K562 (cell line): ENCODE data around the gene ANKRD61. TPM values are rescaled to one million over a fixed set of nuclear protein-coding genes. Genes with fewer than 3 reads are reported as not detected.

Experiments used
- BACH1 ChIP-seq: fragments of 200-800 bp; sonication (Bioruptor generic); IDR thresholded peaks from 2 replicates; pipeline ENCODE4 v1.6.1; 2016; ENCODE audit warnings: missing genetic modification characterization, missing compliant biosample characterization
- CBFA2T3 ChIP-seq: fragments of 450-650 bp; IDR thresholded peaks from 2 replicates; pipeline ENCODE4 v1.6.1; 2017
- DPF2 ChIP-seq: fragments of 450-650 bp; IDR thresholded peaks from 2 replicates; pipeline ENCODE4 v1.6.1; 2016
- ESRRB ChIP-seq: fragments of 250-450 bp; sonication (Bioruptor Pico); IDR thresholded peaks from 2 replicates; pipeline ENCODE4 v1.5.0; 2020; ENCODE audit warnings: mild to moderate bottlenecking, moderate library complexity, borderline replicate concordance
- HMG20A ChIP-seq: fragments of 450-650 bp; formaldehyde crosslinking; conservative IDR thresholded peaks from 2 replicates; pipeline ENCODE4 v1.4.0; 2020; ENCODE audit warnings: mild to moderate bottlenecking, mixed read lengths
- HNRNPLL ChIP-seq: fragments of 200-400 bp; formaldehyde crosslinking; IDR thresholded peaks from 2 replicates; pipeline ENCODE4 v1.6.1; 2017; ENCODE audit warnings: low read length, low read depth, mild to moderate bottlenecking; ENCODE audit not compliant: poor library complexity, severe bottlenecking
- MAFF ChIP-seq: IDR thresholded peaks from 2 replicates; pipeline ENCODE4 v1.6.1; 2012; ENCODE audit warnings: low read length, improper control_type of control experiment
- MBD2 ChIP-seq: sonication (generic); IDR thresholded peaks from 2 replicates; pipeline ENCODE4 v1.6.1; 2016; ENCODE audit warnings: low read depth, borderline replicate concordance
- MYBL2 ChIP-seq, 2 experiments: fragments of 450-650 bp in 1 of 2; sonication (generic) in 1 of 2; formaldehyde crosslinking in 1 of 2; IDR thresholded peaks; 2 replicates each; pipeline versions ENCODE4 v1.6.1 to v1.8.1; 2017 to 2022; ENCODE audit warnings: borderline replicate concordance in 1 of 2, inconsistent platforms in 1 of 2, low read depth in 1 of 2, mild to moderate bottlenecking in 1 of 2, missing genetic modification reagents in 1 of 2, moderate library complexity in 1 of 2
- NCOA1 ChIP-seq: fragments of 450-650 bp; IDR thresholded peaks from 2 replicates; pipeline ENCODE4 v1.6.1; 2016; ENCODE audit warnings: low read depth
- NCOA2 ChIP-seq, 2 experiments: fragments of 450-650 bp; IDR thresholded peaks; 2 replicates each; pipeline ENCODE4 v1.6.1; 2018; ENCODE audit warnings: mild to moderate bottlenecking in 2 of 2, moderate library complexity in 1 of 2; ENCODE audit not compliant: partially characterized antibody in 2 of 2
- NFE2 ChIP-seq: IDR thresholded peaks from 2 replicates; pipeline ENCODE4 v1.6.1; 2014; ENCODE audit warnings: antibody characterized with exemption, low read depth
- SMAD2 ChIP-seq: fragments of 150-350 bp; IDR thresholded peaks from 2 replicates; pipeline ENCODE4 v1.6.1; 2014; ENCODE audit warnings: low read depth, mild to moderate bottlenecking, low read length
- SNIP1 ChIP-seq: fragments of 450-650 bp; IDR thresholded peaks from 2 replicates; pipeline ENCODE4 v1.7.1; 2017; ENCODE audit warnings: low read depth, mild to moderate bottlenecking
- ZEB2 ChIP-seq: fragments of 450-650 bp; IDR thresholded peaks from 2 replicates; pipeline ENCODE4 v1.6.1; 2016
- ZNF282 ChIP-seq: sonication (generic); formaldehyde crosslinking; IDR thresholded peaks from 2 replicates; pipeline ENCODE4 v1.8.1; 2023; ENCODE audit warnings: missing genetic modification reagents
- ZNF408 ChIP-seq: fragments of 250-450 bp; sonication (Bioruptor Pico); IDR thresholded peaks from 2 replicates; pipeline ENCODE4 v1.4.0; 2020; ENCODE audit warnings: low read depth, mild to moderate bottlenecking, moderate library complexity
- ZNF584 ChIP-seq: fragments of 200-800 bp; sonication (Bioruptor generic); IDR thresholded peaks from 2 replicates; pipeline ENCODE4 v1.6.1; 2016; ENCODE audit warnings: low read depth, mild to moderate bottlenecking, missing genetic modification characterization, missing compliant biosample characterization
- ZNF592 ChIP-seq: fragments of 450-650 bp; IDR thresholded peaks from 2 replicates; pipeline ENCODE4 v1.6.1; 2017; ENCODE audit warnings: antibody characterized with exemption, mild to moderate bottlenecking
- ZNF639 ChIP-seq, 2 experiments: fragments of 200-800 bp in 1 of 2; sonication (Bioruptor generic) in 1 of 2; sonication (generic) in 1 of 2; formaldehyde crosslinking in 1 of 2; IDR thresholded peaks in 1 of 2; conservative IDR thresholded peaks in 1 of 2; 2 replicates each; pipeline versions ENCODE4 v1.5.0 to v1.6.1; 2016 to 2020; ENCODE audit warnings: missing compliant biosample characterization in 1 of 2, missing genetic modification characterization in 1 of 2, missing genetic modification reagents in 1 of 2
- ZNF766 ChIP-seq: fragments of 200-800 bp; sonication (Bioruptor generic); conservative IDR thresholded peaks from 2 replicates; pipeline ENCODE4 v1.6.1; 2016; ENCODE audit warnings: missing genetic modification characterization, missing compliant biosample characterization
- polyA plus RNA-seq, 8 experiments: library from polyadenylated mRNA; depleted of rRNA in 4 of 8; stranded (reverse) in 5 of 8; unstranded in 3 of 8; fragments of >200 nt; fragmentation: Nextera tagmentation in 2 of 8; fragmentation: Illumina TruSeq in 1 of 8; extraction: Ambion mirVana in 2 of 8; extraction: Trizol in 1 of 8; gene quantifications; 2 replicates each; pipeline versions ENCODE4 v1.2.1 to v1.2.3, GENCODE V29; 2011 to 2014; ENCODE audit warnings: inconsistent platforms in 1 of 8, missing spikeins in 1 of 8
- total RNA-seq, 7 experiments: library from RNA; depleted of rRNA in 6 of 7; stranded (reverse); fragments of >200 nt in 6 of 7; fragmentation: Illumina TruSeq in 2 of 7; extraction: Trizol in 2 of 7; gene quantifications; 2 replicates each; pipeline versions ENCODE4 v1.2.1 to v1.2.3, GENCODE V29; 2011 to 2021; ENCODE audit warnings: low replicate concordance in 1 of 7

The ANKRD61 gene
- total and polyA plus RNA-seq, 9 of the 15 experiments (the other 6 are each of a cell fraction or from before 2014, with no cell fraction given), result 0.08 to 0.11 (median 0.09) TPM; not detected in 5

- TF ChIP-seq ZNF639 (CRISPR knock-in tag; conservative IDR thresholded peaks at IDR 0.05 in 1 of 2, IDR thresholded peaks at IDR 0.05 in 1 of 2) (peak in 1 of 2 experiments; percentile 68; a peak in 1 of 4 replicates), ZEB2 (no peak), MYBL2 (IDR thresholded peaks at IDR 0.05; ENCODE audit: low read depth) (no peak; the same call in 1 of the 2 replicates), MYBL2 (CRISPR knock-in tag; IDR thresholded peaks at IDR 0.05; ENCODE audit: borderline replicate concordance) (no peak), CBFA2T3 (peak; percentile 96), NCOA2 (IDR thresholded peaks at IDR 0.05; ENCODE audit: partially characterized antibody in 2 of 2) (peak in 1 of 2 experiments; percentile 48), BACH1 (tag) (0 out of 2 replicates have a peak, but pooled peaks have one; percentile 24), NCOA1 (0 out of 2 replicates have a peak, but pooled peaks have one; percentile 35), ZNF408 (CRISPR knock-in tag) (no peak), ZNF282 (CRISPR knock-in tag) (no peak), DPF2 (peak; percentile 97), HMG20A (CRISPR knock-in tag) (no peak), HNRNPLL (no peak), NFE2 (peak; percentile 72), ZNF584 (CRISPR knock-in tag) (0 out of 2 replicates have a peak, but pooled peaks have one; percentile 47), ZNF592 (no peak), MBD2 (0 out of 2 replicates have a peak, but pooled peaks have one; percentile 34), ESRRB (no peak), ZNF766 (CRISPR knock-in tag) (peak; percentile 62; the same call in 1 of the 2 replicates), SMAD2 (no peak), MAFF (peak; percentile 60), SNIP1 (no peak)
Measured at GRCh38 chr7:6056616-6057015, 25.4 kb downstream of the ANKRD61 start (continued).
